GM12801 (cell line): ENCODE data around the gene RCAN1.

ENCODE experiments used
- TF ChIP-seq, protein P1 (sequence below): IDR thresholded peaks from one replicate; pipeline ENCODE4 v1.5.1; 2011; ENCODE audit warnings: control low read depth; ENCODE audit not compliant: insufficient read length; ENCODE audit errors: extremely low read depth

RCAN1 gene

GRCh38 chr21:34520281-34520680, 94.6 kb downstream of the RCAN1 start:
- TF ChIP-seq, protein P1, sequence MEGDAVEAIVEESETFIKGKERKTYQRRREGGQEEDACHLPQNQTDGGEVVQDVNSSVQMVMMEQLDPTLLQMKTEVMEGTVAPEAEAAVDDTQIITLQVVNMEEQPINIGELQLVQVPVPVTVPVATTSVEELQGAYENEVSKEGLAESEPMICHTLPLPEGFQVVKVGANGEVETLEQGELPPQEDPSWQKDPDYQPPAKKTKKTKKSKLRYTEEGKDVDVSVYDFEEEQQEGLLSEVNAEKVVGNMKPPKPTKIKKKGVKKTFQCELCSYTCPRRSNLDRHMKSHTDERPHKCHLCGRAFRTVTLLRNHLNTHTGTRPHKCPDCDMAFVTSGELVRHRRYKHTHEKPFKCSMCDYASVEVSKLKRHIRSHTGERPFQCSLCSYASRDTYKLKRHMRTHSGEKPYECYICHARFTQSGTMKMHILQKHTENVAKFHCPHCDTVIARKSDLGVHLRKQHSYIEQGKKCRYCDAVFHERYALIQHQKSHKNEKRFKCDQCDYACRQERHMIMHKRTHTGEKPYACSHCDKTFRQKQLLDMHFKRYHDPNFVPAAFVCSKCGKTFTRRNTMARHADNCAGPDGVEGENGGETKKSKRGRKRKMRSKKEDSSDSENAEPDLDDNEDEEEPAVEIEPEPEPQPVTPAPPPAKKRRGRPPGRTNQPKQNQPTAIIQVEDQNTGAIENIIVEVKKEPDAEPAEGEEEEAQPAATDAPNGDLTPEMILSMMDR = no peak

DNA sequence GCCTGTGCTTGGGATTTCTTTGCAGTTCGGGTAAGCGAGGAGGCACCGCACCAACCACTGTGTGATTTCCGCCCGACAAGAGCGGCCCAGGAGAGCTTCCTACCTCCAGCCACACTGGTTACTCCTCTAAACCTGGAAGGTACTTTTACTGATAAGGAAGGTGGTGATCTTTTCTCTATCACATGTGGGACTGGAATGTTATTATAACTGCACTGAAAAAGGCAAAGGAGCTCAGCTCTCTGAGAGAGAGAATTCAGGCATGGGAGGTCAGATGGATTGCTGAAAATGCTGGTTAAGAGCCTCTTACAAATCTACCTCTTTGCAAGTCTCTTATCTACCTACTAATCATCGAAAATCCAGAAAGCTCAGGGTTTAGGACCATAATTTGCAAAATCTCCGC, 95.2 kb downstream of the RCAN1 start:
- TF ChIP-seq, protein P1 = no peak

GRCh38 chr21:34519016-34519415, 95.9 kb downstream of the RCAN1 start:
- TF ChIP-seq, protein P1 = no peak

GRCh38 chr21:34518301-34518700, 96.6 kb downstream of the RCAN1 start:
- TF ChIP-seq, protein P1 = no peak

GRCh38 chr21:34517491-34518245, 97.2 kb downstream of the RCAN1 start:
- TF ChIP-seq, protein P1 = no peak

DNA sequence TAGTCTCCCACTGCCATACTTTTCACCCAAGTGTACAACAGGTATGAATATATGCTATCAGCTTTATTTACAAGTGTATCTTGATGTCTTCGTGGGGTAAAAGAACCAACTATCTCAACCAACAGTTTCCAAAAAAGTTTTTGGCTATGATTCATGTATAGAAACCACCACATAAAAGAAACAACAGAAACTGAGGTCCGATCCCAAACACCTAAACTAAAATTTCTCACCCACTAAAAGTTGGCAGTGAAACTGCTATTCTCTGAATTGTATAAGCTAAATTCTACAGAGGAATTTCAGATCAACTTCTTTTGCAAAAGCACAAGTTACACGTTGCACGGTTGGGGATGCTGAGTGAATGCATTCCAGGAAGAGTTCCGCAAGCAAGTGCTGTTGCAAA, 97.9 kb downstream of the RCAN1 start:
- TF ChIP-seq, protein P1 = no peak

- TF ChIP-seq, protein P1 = no peak
These were observed 100.3 kb downstream of the RCAN1 start for GRCh38 chr21:34514576-34515115.
